A549 (cell line): ENCODE data around the gene SEPTIN2. TPM values are rescaled to one million over a fixed set of nuclear protein-coding genes. Genes with fewer than 3 reads are reported as not detected.

Experiments used
- ATAC-seq, 2 experiments: fragments of 200-7000 bp in 1 of 2; fragments of >200 bp in 1 of 2; cut with Nextera tagmentation in 1 of 2; cut with Tn5 transposase in 1 of 2; 3 replicates each; pipeline versions ENCODE4 v1.8.0 to v1.9.1; 2018 to 2020; ENCODE audit warnings: mild to moderate bottlenecking in 1 of 2, moderate library complexity in 1 of 2
- CTCF ChIA-PET: fragments of 300-600 bp; sonication (Branson Sonifier 250); formaldehyde crosslinking; extraction: SDS; loops from one replicate; lab custom pipeline; 2021; ENCODE audit warnings: antibody characterized with exemption, inconsistent platforms; lab: Yijun Ruan, JAX
- POLR2A ChIA-PET: fragments of 350-600 bp; formaldehyde crosslinking; extraction: SDS; loops from one replicate; lab custom pipeline; 2021; ENCODE audit warnings: antibody characterized with exemption, inconsistent platforms; lab: Yijun Ruan, JAX
- DNase-seq, 2 experiments: peaks; one replicate each; pipeline versions ENCODE4 v3.0.0 to v3.0.0-alpha.2; 2011 to 2016; ENCODE audit warnings: low read depth in 1 of 2, low spot score in 1 of 2
- FAIRE-seq: peaks from 2 replicates; lab custom pipeline; 2011; peaks lifted over from hg19 to GRCh38; lab: Jason Lieb, UNC
- H3K27ac ChIP-seq, 2 experiments: fragments of >200 bp; sonication (Bioruptor Twin); formaldehyde crosslinking; 3 replicates each; pipeline ENCODE4 v1.5.1; 2016 to 2017
- H3K4me1 ChIP-seq: fragments of >200 bp; sonication (Bioruptor Twin); formaldehyde crosslinking; 3 replicates; pipeline ENCODE4 v1.6.1; 2016
- H3K4me2 ChIP-seq: fragments of >200 bp; sonication (Bioruptor Twin); formaldehyde crosslinking; 3 replicates; pipeline ENCODE4 v1.6.1; 2016
- H3K4me3 ChIP-seq: fragments of >200 bp; sonication (Bioruptor Twin); formaldehyde crosslinking; 3 replicates; pipeline ENCODE4 v1.5.1; 2016
- H3K9me3 ChIP-seq: fragments of >200 bp; sonication (Bioruptor Twin); formaldehyde crosslinking; 3 replicates; pipeline ENCODE4 v1.6.1; 2016
- ATOH8 ChIP-seq: fragments of 250-450 bp; sonication (Bioruptor Pico); IDR thresholded peaks from 2 replicates; pipeline ENCODE4 v1.5.0; 2020; ENCODE audit warnings: low read depth, mild to moderate bottlenecking, moderate library complexity
- BHLHE40 ChIP-seq: IDR thresholded peaks from 2 replicates; pipeline ENCODE4 v1.6.1; 2012; ENCODE audit warnings: low read depth, low read length, inconsistent platforms
- CBX2 ChIP-seq: fragments of 200-600 bp; sonication (generic); IDR thresholded peaks from 2 replicates; pipeline ENCODE4 v1.6.1; 2016; ENCODE audit warnings: low read depth, mild to moderate bottlenecking, borderline replicate concordance
- CHD2 ChIP-seq: fragments of 150-350 bp; IDR thresholded peaks from 2 replicates; pipeline ENCODE4 v1.6.1; 2014; ENCODE audit warnings: low read length; ENCODE audit not compliant: partially characterized antibody
- ELK1 ChIP-seq: fragments of 150-350 bp; IDR thresholded peaks from 2 replicates; pipeline ENCODE4 v1.6.1; 2014; ENCODE audit warnings: low read depth, mild to moderate bottlenecking, low read length
- FOSB ChIP-seq: fragments of 250-450 bp; sonication (Bioruptor Pico); IDR thresholded peaks from 2 replicates; pipeline ENCODE4 v1.5.0; 2020; ENCODE audit warnings: mild to moderate bottlenecking, moderate library complexity
- FOSL2 ChIP-seq, 2 experiments: fragments of 450-650 bp in 1 of 2; fragments of >200 bp in 1 of 2; sonication (Bioruptor Twin) in 1 of 2; formaldehyde crosslinking; IDR thresholded peaks; 2 replicates each; pipeline versions ENCODE4 v1.5.0 to v1.6.1; 2016 to 2020; ENCODE audit warnings: mild to moderate bottlenecking in 1 of 2, moderate library complexity in 1 of 2
- GATA3 ChIP-seq: IDR thresholded peaks from 2 replicates; pipeline ENCODE4 v1.6.1; 2012; ENCODE audit warnings: borderline replicate concordance
- HOXA7 ChIP-seq: fragments of 250-450 bp; sonication (Bioruptor Pico); IDR thresholded peaks from 2 replicates; pipeline ENCODE4 v1.5.0; 2020; ENCODE audit warnings: mild to moderate bottlenecking, moderate library complexity
- HOXB5 ChIP-seq: fragments of 250-450 bp; sonication (Bioruptor Pico); IDR thresholded peaks from 2 replicates; pipeline ENCODE4 v1.5.0; 2020; ENCODE audit warnings: mild to moderate bottlenecking, moderate library complexity
- MAFK ChIP-seq: fragments of 450-650 bp; IDR thresholded peaks from 2 replicates; pipeline ENCODE4 v1.6.1; 2014; ENCODE audit not compliant: partially characterized antibody
- MYC ChIP-seq: IDR thresholded peaks from 2 replicates; pipeline ENCODE4 v1.6.1; 2012; ENCODE audit warnings: mild to moderate bottlenecking, inconsistent platforms, low read length, improper control_type of control experiment, borderline replicate concordance
- POLR2AphosphoS2 ChIP-seq: conservative IDR thresholded peaks from 2 replicates; pipeline ENCODE4 v1.6.1; 2012; ENCODE audit warnings: low read length, improper control_type of control experiment, inconsistent platforms
- SMC3 ChIP-seq: fragments of >200 bp; sonication (Bioruptor Twin); formaldehyde crosslinking; IDR thresholded peaks from 3 replicates; pipeline ENCODE4 v1.6.1; 2018; ENCODE audit warnings: inconsistent platforms
- ZC3H11A ChIP-seq: fragments of 450-650 bp; IDR thresholded peaks from 2 replicates; pipeline ENCODE4 v1.6.1; 2014; ENCODE audit warnings: antibody characterized with exemption, mild to moderate bottlenecking
- ZNF302 ChIP-seq: fragments of 250-450 bp; sonication (Bioruptor Pico); IDR thresholded peaks from 2 replicates; pipeline ENCODE4 v1.9.0; 2021; ENCODE audit warnings: inconsistent platforms, mild to moderate bottlenecking, moderate library complexity
- ZSCAN20 ChIP-seq: fragments of 250-450 bp; sonication (Bioruptor Pico); IDR thresholded peaks from 2 replicates; pipeline ENCODE4 v1.8.0; 2022; ENCODE audit warnings: mild to moderate bottlenecking, moderate library complexity
- WGBS: methylation state at CpG from one replicate; pipeline ENCODE4 v1.1.6; 2017; ENCODE audit errors: missing lambda C conversion rate; 5-methylcytosine and 5-hydroxymethylcytosine counted together
- polyA plus RNA-seq, 4 experiments: library from polyadenylated mRNA; depleted of rRNA in 3 of 4; stranded (reverse); fragments of >200 nt; fragmentation: RNase III in 1 of 4; extraction: RNeasy Plus Mini Kit Qiagen cat#74134 plus additional on column Dnase treatment in 1 of 4; gene quantifications; 2 replicates in 3 of 4; 3 replicates in 1 of 4; pipeline ENCODE4 v1.2.3, GENCODE V29; 2011 to 2017
- TF ChIP-seq, protein P1 (sequence below): fragments of >200 bp; sonication (Bioruptor Twin); formaldehyde crosslinking; IDR thresholded peaks from 3 replicates; pipeline ENCODE4 v1.5.1; 2016
- TF ChIP-seq, protein P2 (sequence below): fragments of 200-600 bp; sonication (generic); IDR thresholded peaks from 2 replicates; pipeline ENCODE4 v1.6.1; 2016; ENCODE audit warnings: antibody characterized with exemption, mild to moderate bottlenecking, moderate library complexity

SEPTIN2 gene
- polyA plus RNA-seq, 2 of the 4 experiments (the other 2 are of a cell fraction), result 341 to 762 TPM

GRCh38 chr2:241359481-241360045, 43.8 kb downstream of the SEPTIN2 start:
- H3K9me3 ChIP-seq, result no peaks in the 10 kb centered on the region
- ATAC-seq, result no peak
- no peak overlapping the region for H3K4me3 ChIP-seq
- WGBS, result 89% methylated on average over 7 of the region's 7 CpGs
- FAIRE-seq, result no peak
- H3K4me1 ChIP-seq, result peaks cover 30% of the 10 kb centered on the region
- 0 out of 3 replicates have a peak overlapping the region, but pooled peaks have one; percentile 5 for H3K4me2 ChIP-seq
- no peak overlapping the region for H3K27ac ChIP-seq
- ChIA-PET POLR2A (interaction anchor here (0.6 kb wide), 1 partner anchor 133 kb away, joined by 3 read pairs; no protein-coding TSS in a partner anchor), CTCF (interaction anchor here (0.6 to 1.0 kb wide), 2 partner anchors 32 to 119 kb away, joined by 3 read pairs; no protein-coding TSS in a partner anchor)
- TF ChIP-seq ELK1 (no peak), BHLHE40 (no peak), MAFK (no peak), FOSB (CRISPR knock-in tag) (no peak), MYC (no peak), CBX2 (no peak), HOXB5 (CRISPR knock-in tag) (no peak), GATA3 (no peak), ZC3H11A (no peak), ATOH8 (CRISPR knock-in tag) (no peak), FOSL2 (IDR thresholded peaks at IDR 0.05) (no peak), FOSL2 (CRISPR knock-in tag; IDR thresholded peaks at IDR 0.05) (no peak), ZSCAN20 (no peak), HOXA7 (CRISPR knock-in tag) (no peak), POLR2AphosphoS2 (no peak), SMC3 (no peak), ZNF302 (CRISPR knock-in tag) (no peak), CHD2 (no peak)
- TF ChIP-seq, protein P1, sequence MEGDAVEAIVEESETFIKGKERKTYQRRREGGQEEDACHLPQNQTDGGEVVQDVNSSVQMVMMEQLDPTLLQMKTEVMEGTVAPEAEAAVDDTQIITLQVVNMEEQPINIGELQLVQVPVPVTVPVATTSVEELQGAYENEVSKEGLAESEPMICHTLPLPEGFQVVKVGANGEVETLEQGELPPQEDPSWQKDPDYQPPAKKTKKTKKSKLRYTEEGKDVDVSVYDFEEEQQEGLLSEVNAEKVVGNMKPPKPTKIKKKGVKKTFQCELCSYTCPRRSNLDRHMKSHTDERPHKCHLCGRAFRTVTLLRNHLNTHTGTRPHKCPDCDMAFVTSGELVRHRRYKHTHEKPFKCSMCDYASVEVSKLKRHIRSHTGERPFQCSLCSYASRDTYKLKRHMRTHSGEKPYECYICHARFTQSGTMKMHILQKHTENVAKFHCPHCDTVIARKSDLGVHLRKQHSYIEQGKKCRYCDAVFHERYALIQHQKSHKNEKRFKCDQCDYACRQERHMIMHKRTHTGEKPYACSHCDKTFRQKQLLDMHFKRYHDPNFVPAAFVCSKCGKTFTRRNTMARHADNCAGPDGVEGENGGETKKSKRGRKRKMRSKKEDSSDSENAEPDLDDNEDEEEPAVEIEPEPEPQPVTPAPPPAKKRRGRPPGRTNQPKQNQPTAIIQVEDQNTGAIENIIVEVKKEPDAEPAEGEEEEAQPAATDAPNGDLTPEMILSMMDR, result no peak
- TF ChIP-seq, protein P2, sequence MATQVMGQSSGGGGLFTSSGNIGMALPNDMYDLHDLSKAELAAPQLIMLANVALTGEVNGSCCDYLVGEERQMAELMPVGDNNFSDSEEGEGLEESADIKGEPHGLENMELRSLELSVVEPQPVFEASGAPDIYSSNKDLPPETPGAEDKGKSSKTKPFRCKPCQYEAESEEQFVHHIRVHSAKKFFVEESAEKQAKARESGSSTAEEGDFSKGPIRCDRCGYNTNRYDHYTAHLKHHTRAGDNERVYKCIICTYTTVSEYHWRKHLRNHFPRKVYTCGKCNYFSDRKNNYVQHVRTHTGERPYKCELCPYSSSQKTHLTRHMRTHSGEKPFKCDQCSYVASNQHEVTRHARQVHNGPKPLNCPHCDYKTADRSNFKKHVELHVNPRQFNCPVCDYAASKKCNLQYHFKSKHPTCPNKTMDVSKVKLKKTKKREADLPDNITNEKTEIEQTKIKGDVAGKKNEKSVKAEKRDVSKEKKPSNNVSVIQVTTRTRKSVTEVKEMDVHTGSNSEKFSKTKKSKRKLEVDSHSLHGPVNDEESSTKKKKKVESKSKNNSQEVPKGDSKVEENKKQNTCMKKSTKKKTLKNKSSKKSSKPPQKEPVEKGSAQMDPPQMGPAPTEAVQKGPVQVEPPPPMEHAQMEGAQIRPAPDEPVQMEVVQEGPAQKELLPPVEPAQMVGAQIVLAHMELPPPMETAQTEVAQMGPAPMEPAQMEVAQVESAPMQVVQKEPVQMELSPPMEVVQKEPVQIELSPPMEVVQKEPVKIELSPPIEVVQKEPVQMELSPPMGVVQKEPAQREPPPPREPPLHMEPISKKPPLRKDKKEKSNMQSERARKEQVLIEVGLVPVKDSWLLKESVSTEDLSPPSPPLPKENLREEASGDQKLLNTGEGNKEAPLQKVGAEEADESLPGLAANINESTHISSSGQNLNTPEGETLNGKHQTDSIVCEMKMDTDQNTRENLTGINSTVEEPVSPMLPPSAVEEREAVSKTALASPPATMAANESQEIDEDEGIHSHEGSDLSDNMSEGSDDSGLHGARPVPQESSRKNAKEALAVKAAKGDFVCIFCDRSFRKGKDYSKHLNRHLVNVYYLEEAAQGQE, result no peak
- no peak for DNase-seq
